ENCODE measurements around the gene TBC1D8. TPM values are rescaled to one million over a fixed set of nuclear protein-coding genes. Genes with fewer than 3 reads are reported as not detected.

TBC1D8 gene
- total RNA-seq, 3 donors from 2014 or later (not counting 1 experiment from before 2014, with no cell fraction given): 2.2 to 8.7 (median 5.1) TPM

DNA sequence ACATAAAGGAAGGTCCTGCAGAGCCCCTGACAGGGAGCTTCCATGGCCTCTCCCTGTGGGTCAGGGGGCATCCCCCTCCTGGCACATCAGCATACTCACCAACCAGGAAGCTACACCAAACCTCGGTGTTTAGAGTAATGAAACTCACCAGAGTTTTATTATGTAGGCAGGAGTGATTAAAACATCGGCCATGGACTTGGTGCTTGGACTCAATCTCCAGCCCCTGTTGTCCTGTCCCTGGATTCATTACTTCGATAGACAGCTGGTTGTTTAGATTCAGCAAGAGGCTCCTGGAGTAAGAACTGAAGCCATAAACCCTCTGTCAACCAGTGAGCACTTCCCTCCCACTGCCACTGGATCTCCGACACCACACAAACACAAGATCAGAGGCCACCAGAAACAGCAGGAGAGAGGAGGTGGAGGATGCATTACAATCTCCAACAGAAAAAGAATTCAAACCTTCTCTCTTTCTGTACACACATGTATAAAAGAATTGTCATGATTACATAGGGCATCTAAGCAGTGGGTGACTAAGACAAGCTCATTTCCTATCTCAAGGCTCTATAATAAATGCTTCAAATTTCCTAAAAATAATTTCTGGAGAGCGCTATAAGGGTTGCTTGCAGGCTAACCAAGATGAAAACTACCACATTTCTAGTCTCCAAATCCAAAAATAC is 27.2 kb downstream of the TBC1D8 start:
- Mint-ChIP-seq H3K4me1 (peaks cover 32 to 47% of the 10 kb centered on the region in 2 donors), H3K27ac (no peak overlapping the region), H3K36me3 (no peaks in the 10 kb centered on the region), H3K9me3 (no peaks in the 10 kb centered on the region), H3K4me3 (no peak overlapping the region), H3K27me3 (ENCODE audit: low read depth in 2 of 2) (peaks cover 47 to 67% of the 10 kb centered on the region in 2 donors)
- Histone ChIP-seq H3K4me1 (ENCODE audit: control insufficient read depth, insufficient read depth, low read length) (peaks cover 29% of the 10 kb centered on the region), H3K4me3 (ENCODE audit: low read length) (no peak overlapping the region), H3K36me3 (ENCODE audit: control insufficient read depth, insufficient read depth, low read length) (no peaks in the 10 kb centered on the region), H3K27ac (ENCODE audit: low read length) (no peak overlapping the region), H3K27me3 (ENCODE audit: control insufficient read depth, insufficient read depth, low read length) (peaks cover 11% of the 10 kb centered on the region), H3K9me3 (ENCODE audit: control insufficient read depth, insufficient read depth, low read length) (no peaks in the 10 kb centered on the region)
- TF ChIP-seq, protein P1, sequence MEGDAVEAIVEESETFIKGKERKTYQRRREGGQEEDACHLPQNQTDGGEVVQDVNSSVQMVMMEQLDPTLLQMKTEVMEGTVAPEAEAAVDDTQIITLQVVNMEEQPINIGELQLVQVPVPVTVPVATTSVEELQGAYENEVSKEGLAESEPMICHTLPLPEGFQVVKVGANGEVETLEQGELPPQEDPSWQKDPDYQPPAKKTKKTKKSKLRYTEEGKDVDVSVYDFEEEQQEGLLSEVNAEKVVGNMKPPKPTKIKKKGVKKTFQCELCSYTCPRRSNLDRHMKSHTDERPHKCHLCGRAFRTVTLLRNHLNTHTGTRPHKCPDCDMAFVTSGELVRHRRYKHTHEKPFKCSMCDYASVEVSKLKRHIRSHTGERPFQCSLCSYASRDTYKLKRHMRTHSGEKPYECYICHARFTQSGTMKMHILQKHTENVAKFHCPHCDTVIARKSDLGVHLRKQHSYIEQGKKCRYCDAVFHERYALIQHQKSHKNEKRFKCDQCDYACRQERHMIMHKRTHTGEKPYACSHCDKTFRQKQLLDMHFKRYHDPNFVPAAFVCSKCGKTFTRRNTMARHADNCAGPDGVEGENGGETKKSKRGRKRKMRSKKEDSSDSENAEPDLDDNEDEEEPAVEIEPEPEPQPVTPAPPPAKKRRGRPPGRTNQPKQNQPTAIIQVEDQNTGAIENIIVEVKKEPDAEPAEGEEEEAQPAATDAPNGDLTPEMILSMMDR (IDR thresholded peaks at IDR 0.05): no peak
- intact Hi-C loops (cut with micrococcal nuclease): no loop called here
- ATAC-seq: no peak
- 79% methylated on average over 4 of the region's 5 CpGs for WGBS (ENCODE audit: insufficient coverage)
- no peak for DNase-seq

- Histone ChIP-seq H3K27me3 (ENCODE audit: control insufficient read depth, insufficient read depth, low read length) (peaks cover 9% of the 10 kb centered on the region), H3K36me3 (ENCODE audit: control insufficient read depth, insufficient read depth, low read length) (no peaks in the 10 kb centered on the region), H3K4me1 (ENCODE audit: control insufficient read depth, insufficient read depth, low read length) (peaks cover 14% of the 10 kb centered on the region), H3K4me3 (ENCODE audit: low read length) (no peak overlapping the region), H3K27ac (ENCODE audit: low read length) (no peak overlapping the region), H3K9me3 (ENCODE audit: control insufficient read depth, insufficient read depth, low read length) (no peaks in the 10 kb centered on the region)
- Mint-ChIP-seq H3K36me3 (no peaks in the 10 kb centered on the region), H3K4me1 (peaks cover 16 to 26% of the 10 kb centered on the region in 2 donors), H3K27ac (no peak overlapping the region), H3K4me3 (no peak overlapping the region), H3K27me3 (ENCODE audit: low read depth in 2 of 2) (peaks cover 36 to 47% of the 10 kb centered on the region in 2 donors), H3K9me3 (no peaks in the 10 kb centered on the region)
- DNase-seq (no peak), ATAC-seq (no peak)
- WGBS (ENCODE audit: insufficient coverage): 89% methylated on average over 7 of the region's 7 CpGs
- intact Hi-C loops (cut with micrococcal nuclease): no loop called here
- TF ChIP-seq, protein P1 (IDR thresholded peaks at IDR 0.05): no peak
These were observed 30.0 kb downstream of the TBC1D8 start for GRCh38 chr2:101121174-101121573.

DNA sequence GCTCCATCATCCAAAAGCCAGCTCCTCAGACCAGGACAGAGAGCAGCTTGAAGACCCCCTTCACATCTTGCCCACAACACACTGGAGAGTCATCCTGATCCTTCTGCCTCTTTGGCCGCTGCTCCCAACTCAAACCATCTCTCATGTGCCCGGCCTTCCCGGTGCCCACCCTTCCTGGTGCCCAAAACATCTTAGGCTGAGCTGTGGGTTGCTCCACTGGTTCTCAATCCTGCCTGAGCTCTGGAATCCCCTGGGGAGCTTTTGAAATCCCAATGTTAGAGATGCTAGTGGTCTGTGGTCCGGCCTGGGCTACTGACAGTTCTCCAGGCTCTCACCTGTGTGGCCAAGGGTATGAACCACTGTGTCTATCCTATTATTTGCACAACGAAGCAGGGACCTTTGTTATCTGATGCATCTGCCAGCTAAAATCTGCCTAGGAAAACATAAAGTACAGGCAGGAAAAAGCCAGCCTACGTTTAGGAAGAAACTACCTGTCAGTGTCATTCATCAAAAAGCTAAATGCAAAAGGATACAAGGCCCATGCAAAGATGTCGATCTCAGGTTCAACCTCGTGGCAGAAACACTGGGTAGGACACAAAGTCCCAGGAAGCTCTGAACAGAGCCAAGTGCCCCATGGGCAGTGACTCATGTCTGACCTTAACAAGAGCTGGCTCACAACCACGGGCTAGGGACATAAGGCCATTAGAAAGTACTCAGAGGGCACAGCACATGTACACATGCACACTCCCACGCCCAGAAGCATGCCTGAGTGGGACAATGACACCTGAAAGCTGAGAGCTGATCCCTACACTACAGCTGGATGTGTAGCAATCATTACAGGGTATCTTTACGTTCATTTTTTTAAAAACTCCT is 30.8 kb downstream of the TBC1D8 start:
- Mint-ChIP-seq H3K4me3 (no peak overlapping the region), H3K27ac (no peak overlapping the region), H3K36me3 (no peaks in the 10 kb centered on the region), H3K27me3 (ENCODE audit: low read depth in 2 of 2) (peaks cover 31 to 39% of the 10 kb centered on the region in 2 donors), H3K4me1 (peaks cover 8 to 18% of the 10 kb centered on the region in 2 donors), H3K9me3 (no peaks in the 10 kb centered on the region)
- H3K9me3 ChIP-seq (ENCODE audit: control insufficient read depth, insufficient read depth, low read length): no peaks in the 10 kb centered on the region
- H3K27ac ChIP-seq (ENCODE audit: low read length): no peak overlapping the region
- H3K4me3 ChIP-seq (ENCODE audit: low read length): no peak overlapping the region
- peaks cover 8% of the 10 kb centered on the region for H3K4me1 ChIP-seq (ENCODE audit: control insufficient read depth, insufficient read depth, low read length)
- TF ChIP-seq, protein P1 (IDR thresholded peaks at IDR 0.05): no peak
- H3K36me3 ChIP-seq (ENCODE audit: control insufficient read depth, insufficient read depth, low read length): no peaks in the 10 kb centered on the region
- H3K27me3 ChIP-seq (ENCODE audit: control insufficient read depth, insufficient read depth, low read length): peaks cover 10% of the 10 kb centered on the region
- intact Hi-C loops (cut with micrococcal nuclease): no loop called here
- DNase-seq (no peak), ATAC-seq (no peak)
- 80% methylated on average over 11 of the region's 11 CpGs for WGBS (ENCODE audit: insufficient coverage)
